GM18870 (cell line): ENCODE data around the gene CLUH.

ENCODE experiments used
- ATAC-seq: cut with Tn5 transposase; IDR thresholded peaks from one replicate; pipeline ENCODE4 v1.9.1; 2021; ENCODE audit warnings: moderate library complexity; ENCODE audit not compliant: unreplicated experiment

Gene CLUH

GRCh38 chr17:2718150-2718938 is 6.8 kb upstream of the CLUH start:
- no peak for ATAC-seq

- no peak for ATAC-seq
Observed at GRCh38 chr17:2716649-2717048, 5.1 kb upstream of the CLUH start.

- ATAC-seq, result no peak
Observed at GRCh38 chr17:2713881-2714280, 2.3 kb upstream of the CLUH start.

- ATAC-seq, result no peak
Observed at GRCh38 chr17:2712300-2713043, 908 bp upstream of the CLUH start.

- peak; percentile 5 for ATAC-seq
Observed at GRCh38 chr17:2710803-2711607, 559 bp downstream of the CLUH start.

- no peak for ATAC-seq
Observed at GRCh38 chr17:2710071-2710802, 1.3 kb downstream of the CLUH start.

- no peak for ATAC-seq
Observed at GRCh38 chr17:2709183-2709661, 2.3 kb downstream of the CLUH start.

- no peak for ATAC-seq
Observed at GRCh38 chr17:2708585-2709182, 2.9 kb downstream of the CLUH start.

- ATAC-seq, result no peak
Observed at GRCh38 chr17:2707721-2708584, 3.6 kb downstream of the CLUH start.

- ATAC-seq, result no peak
Observed at GRCh38 chr17:2706911-2707510, 4.6 kb downstream of the CLUH start.

GRCh38 chr17:2705888-2706795 is 5.4 kb downstream of the CLUH start:
- ATAC-seq, result no peak

- ATAC-seq, result no peak
Observed at GRCh38 chr17:2705263-2705662, 6.3 kb downstream of the CLUH start.

- no peak for ATAC-seq
Observed at GRCh38 chr17:2704890-2705248, 6.7 kb downstream of the CLUH start.

- no peak for ATAC-seq
Observed at GRCh38 chr17:2704031-2704889, 7.3 kb downstream of the CLUH start.

GRCh38 chr17:2703606-2704005 is 8.0 kb downstream of the CLUH start:
- no peak for ATAC-seq

- ATAC-seq, result no peak
Observed at GRCh38 chr17:2703181-2703580, 8.4 kb downstream of the CLUH start.
